PC-3 (cell line): ENCODE measurements around the gene DENND2A.

Experiments
- EZH2 ChIP-seq: fragments of 300-600 bp; sonication (generic); IDR thresholded peaks from one replicate; pipeline ENCODE4 v1.6.1; 2017; ENCODE audit warnings: antibody characterized with exemption, mild to moderate bottlenecking, low read length; ENCODE audit not compliant: unreplicated experiment
- EZH2phosphoT487 ChIP-seq: fragments of 300-600 bp; sonication (generic); IDR thresholded peaks from 2 replicates; pipeline ENCODE4 v1.6.1; 2018; ENCODE audit warnings: mild to moderate bottlenecking, antibody characterized with exemption, low read length, borderline replicate concordance
- TF ChIP-seq, protein P1 (sequence below): fragments of 300-600 bp; sonication (generic); conservative IDR thresholded peaks from 2 replicates; pipeline ENCODE4 v1.5.1; 2017; ENCODE audit warnings: antibody characterized with exemption, low read depth, mild to moderate bottlenecking, low read length

DNA sequence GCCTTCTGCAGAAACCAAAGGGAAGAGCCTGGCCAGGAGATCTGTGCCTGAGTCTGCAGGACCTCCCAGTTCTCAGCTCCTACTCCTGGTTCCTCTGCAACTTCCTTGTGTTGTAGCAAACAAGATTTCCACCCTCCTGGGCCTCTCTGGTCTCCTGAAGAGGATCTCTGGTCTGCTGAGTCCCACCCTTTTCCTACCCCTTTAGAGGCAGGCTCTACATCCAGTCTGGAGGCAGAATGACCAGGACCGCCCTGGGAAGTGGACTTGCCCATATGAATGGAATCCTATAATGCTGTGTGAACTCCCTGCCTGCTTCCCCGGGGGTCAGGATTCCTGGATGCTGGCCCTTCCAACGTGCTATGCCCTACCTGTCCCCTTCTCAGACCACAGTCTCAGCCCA, 3.2 kb downstream of the DENND2A start:
- TF ChIP-seq, protein P1, sequence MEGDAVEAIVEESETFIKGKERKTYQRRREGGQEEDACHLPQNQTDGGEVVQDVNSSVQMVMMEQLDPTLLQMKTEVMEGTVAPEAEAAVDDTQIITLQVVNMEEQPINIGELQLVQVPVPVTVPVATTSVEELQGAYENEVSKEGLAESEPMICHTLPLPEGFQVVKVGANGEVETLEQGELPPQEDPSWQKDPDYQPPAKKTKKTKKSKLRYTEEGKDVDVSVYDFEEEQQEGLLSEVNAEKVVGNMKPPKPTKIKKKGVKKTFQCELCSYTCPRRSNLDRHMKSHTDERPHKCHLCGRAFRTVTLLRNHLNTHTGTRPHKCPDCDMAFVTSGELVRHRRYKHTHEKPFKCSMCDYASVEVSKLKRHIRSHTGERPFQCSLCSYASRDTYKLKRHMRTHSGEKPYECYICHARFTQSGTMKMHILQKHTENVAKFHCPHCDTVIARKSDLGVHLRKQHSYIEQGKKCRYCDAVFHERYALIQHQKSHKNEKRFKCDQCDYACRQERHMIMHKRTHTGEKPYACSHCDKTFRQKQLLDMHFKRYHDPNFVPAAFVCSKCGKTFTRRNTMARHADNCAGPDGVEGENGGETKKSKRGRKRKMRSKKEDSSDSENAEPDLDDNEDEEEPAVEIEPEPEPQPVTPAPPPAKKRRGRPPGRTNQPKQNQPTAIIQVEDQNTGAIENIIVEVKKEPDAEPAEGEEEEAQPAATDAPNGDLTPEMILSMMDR = no peak
- TF ChIP-seq EZH2phosphoT487 (no peak), EZH2 (no peak)
